GM19193 (cell line): Measurements from ENCODE around the gene MFSD1.

ENCODE experiments used
- POLR2A ChIP-seq: IDR thresholded peaks from 4 replicates; pipeline ENCODE4 v1.6.1; 2011; ENCODE audit not compliant: insufficient read depth, insufficient read length; ENCODE audit errors: extremely low read depth

The MFSD1 gene

DNA sequence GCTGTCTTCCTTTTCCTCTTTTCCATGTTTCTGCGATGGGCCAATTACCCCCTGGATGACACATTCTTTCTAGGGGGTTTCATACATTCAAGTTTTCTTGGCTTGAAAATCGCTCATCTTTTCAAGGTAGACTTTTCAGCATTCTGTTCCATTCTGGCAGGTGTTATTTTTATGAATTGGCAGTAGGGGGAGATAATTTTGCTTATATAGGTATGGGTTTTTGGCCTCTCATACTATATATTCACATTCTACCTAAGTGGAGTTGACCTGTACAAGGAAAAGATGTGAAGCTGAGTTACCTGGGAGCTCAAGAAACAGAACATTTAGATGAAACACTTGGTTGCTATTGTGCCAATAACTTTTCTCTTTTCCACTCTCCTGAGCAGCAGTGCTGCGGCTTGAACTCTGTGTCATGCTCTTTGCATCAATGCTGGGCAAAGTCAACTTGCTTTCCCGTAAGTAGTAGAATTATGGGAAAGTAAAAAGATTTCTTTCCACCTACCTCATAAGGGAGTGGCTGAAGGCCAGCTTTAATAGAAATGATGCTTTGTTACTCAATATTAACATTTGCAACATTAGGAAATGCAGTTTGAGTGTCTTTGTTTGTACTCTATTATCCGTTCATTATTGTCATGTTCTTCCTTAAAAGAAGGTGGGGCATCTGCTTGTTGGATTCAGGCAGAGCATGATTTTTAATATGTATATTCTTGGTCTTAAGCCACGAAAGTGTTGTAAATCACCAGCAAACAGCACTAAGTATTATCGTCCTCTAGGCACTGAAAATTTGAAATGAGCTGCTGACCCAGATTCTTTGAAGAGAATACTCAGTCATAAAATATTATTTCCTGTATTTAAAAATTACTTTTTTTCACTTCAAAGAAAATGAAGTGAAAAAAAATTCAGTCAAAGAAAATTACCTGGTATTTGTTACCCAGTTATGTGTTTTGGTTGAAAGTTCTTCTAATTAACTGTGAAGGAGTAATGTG lies 27.7 kb upstream of the MFSD1 start:
- TF ChIP-seq POLR2A = no peak

DNA sequence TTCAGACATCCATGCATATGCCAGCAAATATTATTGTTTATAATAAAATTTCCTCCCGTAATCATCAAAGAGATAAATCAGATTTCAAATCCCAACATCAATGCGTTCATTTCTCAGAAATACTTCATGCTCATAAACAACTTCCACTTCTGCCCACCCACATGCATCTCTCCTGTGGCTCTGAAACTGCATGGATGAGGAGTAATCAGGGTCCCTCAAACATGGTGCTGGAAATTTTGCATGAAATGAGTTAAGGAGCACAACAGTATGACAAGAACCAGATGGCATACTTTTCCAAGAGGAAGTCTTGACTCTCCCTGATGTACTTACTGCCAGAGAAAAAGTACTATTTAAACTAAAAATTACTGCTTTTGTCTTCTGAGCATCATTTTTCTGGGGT lies 26.9 kb upstream of the MFSD1 start:
- no peak for TF ChIP-seq POLR2A

DNA sequence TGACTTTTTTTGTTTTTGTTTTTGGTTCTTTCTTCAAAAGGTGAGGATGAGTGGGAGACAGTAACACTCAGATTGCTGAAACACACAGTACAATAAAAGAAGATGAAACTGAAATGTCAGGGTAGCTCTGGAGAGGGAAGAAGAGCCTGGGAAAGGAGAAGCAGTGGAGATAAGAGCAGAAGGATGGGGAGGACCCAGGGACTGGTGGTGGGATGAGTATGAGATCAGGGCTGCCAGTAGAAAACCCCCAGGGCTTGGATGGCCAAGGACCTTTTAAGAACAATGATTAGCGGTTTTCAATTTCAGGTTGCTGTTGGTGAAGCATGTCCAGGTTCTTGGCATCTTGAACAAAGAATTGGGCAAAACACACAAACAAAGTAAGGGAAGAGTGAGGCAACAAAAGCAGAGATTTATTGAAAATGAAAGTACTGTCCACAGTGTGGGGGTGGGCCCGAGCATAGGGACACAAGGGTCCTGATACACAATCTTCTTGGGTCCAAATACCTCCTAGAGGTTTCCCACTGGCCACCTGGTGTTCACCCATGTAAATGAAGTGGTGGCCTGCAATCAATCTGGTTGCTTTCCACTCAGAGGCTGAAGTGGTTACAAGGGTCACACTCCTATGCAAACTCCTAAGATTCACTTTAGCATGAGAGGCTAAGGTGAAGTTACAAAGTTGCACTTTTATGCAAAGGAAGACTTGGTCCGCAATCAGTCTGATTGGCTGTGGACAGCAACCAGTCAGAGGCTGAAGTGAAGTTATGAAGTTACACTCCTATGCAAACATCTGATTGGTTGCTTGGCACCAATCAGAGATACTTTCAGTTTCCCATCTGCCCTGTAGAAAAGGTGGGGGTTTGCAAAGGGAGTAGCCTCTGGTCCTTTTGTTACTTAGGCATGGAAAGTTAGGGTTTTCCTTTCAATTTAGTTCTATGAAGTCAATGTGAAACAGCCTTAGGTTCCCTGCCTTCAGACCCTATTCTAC lies 26.1 kb upstream of the MFSD1 start:
- no peak for TF ChIP-seq POLR2A

GRCh38 chr3:158776531-158776930 lies 25.3 kb upstream of the MFSD1 start:
- TF ChIP-seq POLR2A = no peak

- TF ChIP-seq POLR2A = no peak
Measured at GRCh38 chr3:158777161-158777873, 24.5 kb upstream of the MFSD1 start.

DNA sequence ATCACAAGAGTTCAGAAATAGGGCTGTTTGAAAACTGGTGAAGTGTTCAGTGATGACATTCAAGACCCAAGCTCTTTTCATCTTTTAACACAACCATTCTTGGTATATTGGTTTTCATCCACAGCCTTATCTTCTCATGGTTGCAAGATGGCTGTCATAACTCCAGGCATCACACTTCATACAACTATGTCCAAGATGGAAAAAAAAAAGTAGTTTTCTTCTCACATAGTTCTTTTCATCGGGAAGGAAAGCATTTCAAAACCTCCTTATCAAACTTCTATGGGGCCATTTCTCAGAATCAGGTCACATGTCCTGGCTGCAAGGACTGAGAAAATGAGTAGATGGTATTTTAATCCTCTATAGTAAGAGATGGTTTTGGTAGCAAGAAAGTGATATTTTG lies 21.1 kb upstream of the MFSD1 start:
- no peak for TF ChIP-seq POLR2A

DNA sequence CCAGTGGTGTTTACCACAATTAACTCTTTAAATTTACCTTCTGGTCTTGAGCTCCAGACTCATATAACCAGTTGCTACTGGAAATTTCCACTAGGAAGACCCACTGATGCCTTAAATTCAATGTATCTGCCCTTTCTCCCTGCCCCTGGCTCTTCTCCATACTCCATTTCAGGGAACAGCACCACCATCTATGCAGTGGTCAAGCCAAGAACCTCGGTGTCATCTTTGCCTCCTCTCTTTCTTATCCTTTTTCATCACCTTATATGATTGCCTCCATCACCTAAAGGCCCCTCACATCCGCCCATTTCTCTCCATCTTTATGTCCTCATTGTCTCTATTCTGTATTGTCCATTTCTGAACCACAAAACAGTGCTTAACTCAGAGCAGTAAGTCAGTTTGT lies 20.7 kb upstream of the MFSD1 start:
- no peak for TF ChIP-seq POLR2A

DNA sequence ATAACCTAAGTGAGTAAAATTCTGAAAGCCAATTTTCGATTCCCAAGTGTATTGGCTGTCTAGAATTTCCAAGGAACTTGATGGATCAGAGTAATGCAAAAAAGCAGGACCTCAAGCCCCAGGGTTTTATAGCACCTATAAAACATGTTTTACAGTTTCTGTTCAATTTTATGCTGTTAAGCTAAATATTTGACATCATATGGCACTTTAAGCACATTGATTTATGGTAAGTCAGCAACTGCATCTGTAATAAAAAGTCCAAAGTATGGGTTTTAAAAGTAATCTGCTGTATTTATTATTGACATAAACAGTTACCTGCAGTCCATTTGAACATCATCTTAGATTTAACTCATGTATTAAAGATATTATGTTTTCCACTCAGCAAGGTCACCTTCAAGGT lies 20.0 kb upstream of the MFSD1 start:
- no peak for TF ChIP-seq POLR2A

DNA sequence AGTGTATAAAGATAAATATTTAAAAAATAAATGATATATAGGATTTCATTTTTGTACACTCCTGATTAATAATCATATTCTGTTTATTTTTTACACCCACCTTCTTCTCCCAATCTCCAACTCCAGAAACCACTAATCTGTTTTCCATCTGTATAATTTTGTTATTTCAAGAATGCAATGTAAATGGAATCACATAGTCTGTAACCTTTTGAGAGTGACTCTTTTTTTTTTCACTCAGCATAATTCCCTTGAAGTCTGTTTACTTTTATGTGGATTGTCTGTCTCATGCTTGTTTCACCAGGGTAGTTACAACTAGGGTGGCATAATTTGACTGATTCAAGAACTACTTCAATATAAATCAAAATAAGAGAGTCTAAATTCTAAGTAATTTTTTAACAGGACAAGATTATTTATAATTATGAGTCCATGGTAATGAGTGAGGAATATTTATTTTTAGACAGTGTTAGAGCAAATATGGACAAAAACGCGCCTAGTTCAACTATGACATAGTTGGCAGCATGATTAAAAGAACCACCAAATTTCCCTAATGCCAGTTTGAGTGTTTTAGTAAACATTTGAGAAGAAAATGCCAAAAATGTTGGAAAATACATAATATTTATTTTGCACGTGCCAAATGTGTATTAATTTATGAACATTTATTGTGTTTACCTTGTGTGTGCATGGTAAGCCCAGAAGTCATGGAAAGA lies 19.4 kb upstream of the MFSD1 start:
- TF ChIP-seq POLR2A = no peak

DNA sequence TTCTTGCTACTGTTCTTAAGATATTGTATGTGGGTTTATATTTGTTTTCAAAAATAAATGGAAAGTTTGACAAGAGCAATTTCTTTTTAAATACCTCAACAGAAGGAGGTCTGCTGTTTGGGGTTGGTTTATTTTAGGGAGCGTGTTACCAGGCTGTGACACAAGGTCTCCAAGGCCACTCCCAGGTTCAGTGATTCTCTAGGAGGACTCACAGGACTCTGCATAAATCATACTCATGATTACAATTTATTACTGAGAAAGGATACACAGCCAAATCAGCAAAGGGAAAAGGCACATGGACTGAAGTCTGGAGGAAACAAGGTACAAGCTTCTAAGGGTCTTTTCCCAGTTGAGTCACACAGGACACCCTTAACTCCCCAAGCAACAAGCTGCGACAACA lies 18.8 kb upstream of the MFSD1 start:
- TF ChIP-seq POLR2A = no peak

DNA sequence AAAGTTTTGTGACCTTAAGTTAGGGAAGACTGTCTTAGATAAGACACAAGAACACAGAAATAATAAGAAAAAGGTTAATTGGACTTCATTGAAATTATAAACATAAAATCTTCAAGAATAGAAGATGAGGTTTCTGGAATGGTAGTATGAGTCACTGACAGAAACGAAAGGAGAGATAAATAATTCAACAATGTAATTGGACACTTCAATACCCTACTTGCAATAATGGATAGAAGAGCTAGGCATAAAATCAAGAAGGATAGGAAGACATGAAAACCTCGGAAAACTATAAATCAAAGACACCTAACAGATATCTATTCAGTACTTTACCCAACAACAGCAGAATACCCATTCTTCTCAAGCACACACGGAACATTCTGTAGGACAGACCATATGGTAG lies 15.9 kb upstream of the MFSD1 start:
- TF ChIP-seq POLR2A = no peak

GRCh38 chr3:158788446-158788845 lies 13.4 kb upstream of the MFSD1 start:
- no peak for TF ChIP-seq POLR2A

- TF ChIP-seq POLR2A = no peak
Measured at GRCh38 chr3:158789592-158789991, 12.3 kb upstream of the MFSD1 start.
